GM12873 (cell line): ENCODE measurements around the gene ZNF423.

Source experiments
- TF ChIP-seq, protein P1 (sequence below): IDR thresholded peaks from 2 replicates; pipeline ENCODE4 v1.5.1; 2012; ENCODE audit warnings: low read depth, mild to moderate bottlenecking, moderate library complexity, low read length, control low read depth; ENCODE audit not compliant: insufficient read depth; ENCODE audit errors: missing control alignments

The ZNF423 gene

DNA sequence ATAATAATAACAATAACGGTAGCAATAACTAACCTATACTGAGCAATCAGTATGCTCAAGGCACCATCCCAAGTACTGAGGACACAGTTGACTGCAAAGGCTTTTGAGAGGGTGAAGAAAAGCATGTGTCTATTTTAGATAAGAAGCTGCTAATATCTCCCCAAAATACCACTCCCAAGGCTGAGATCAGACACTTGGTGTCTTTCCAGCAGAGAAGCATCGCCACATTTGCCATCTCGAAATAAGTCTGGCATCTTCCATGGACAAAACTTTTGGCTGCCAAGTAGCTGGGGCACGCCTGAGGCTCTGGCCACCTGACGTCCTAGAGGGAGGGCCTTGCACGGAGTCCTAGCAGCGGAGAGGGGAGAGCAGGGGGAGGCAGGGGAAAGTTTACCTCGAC is 39.0 kb downstream of the ZNF423 start:
- TF ChIP-seq, protein P1, sequence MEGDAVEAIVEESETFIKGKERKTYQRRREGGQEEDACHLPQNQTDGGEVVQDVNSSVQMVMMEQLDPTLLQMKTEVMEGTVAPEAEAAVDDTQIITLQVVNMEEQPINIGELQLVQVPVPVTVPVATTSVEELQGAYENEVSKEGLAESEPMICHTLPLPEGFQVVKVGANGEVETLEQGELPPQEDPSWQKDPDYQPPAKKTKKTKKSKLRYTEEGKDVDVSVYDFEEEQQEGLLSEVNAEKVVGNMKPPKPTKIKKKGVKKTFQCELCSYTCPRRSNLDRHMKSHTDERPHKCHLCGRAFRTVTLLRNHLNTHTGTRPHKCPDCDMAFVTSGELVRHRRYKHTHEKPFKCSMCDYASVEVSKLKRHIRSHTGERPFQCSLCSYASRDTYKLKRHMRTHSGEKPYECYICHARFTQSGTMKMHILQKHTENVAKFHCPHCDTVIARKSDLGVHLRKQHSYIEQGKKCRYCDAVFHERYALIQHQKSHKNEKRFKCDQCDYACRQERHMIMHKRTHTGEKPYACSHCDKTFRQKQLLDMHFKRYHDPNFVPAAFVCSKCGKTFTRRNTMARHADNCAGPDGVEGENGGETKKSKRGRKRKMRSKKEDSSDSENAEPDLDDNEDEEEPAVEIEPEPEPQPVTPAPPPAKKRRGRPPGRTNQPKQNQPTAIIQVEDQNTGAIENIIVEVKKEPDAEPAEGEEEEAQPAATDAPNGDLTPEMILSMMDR, result no peak

DNA sequence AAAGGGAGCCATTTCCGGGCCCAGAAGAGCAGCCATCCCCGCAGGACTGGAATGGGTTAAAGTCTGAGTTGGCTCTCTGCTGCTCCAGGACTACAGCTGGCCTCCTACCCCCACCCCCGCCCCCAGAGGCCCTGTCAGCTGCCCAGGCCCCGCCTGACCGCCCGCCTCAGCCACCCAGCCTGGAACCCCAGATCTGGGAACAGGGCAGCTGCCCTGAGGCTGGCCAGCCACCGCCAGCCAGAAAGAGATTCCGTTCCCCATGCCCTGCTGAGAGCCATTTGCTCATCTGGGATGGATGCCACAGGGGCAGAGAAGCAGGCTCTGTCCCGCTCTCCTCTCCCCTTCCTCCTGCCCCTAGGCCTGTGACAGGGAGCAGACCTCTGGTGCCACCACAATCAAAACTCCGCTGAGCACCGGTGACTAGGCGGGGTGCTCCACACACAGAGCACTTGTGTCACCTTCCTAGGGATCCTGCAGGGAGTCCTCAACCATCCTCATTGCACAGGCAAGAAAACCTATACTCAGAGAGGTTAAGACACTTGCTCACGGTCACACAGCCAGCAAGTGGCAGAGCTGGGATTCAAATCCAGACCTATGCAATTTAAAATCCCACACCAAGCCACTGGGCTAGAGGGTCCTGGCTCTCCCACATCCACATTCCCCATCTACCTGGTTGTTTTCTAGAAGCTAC is 44.1 kb downstream of the ZNF423 start:
- TF ChIP-seq, protein P1, result no peak

DNA sequence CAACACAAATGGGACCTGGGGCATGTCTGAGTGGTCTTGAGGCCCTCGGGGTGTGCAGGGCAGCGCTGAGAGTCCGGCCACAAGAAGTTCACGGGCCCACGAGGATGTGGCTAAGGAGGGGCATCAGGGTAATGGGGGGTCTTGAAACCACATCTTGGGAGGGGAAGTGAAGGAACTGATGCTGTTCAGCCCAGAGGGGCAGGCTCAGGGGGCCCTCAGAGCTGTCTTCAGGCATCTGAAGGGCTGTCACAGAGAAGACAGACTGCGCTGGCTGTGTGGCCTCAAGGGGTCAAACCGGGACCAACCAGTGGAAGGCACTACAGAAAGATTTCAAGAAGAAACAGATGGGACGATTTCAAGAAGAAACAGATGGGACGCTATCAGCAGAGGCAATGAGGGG is 45.1 kb downstream of the ZNF423 start:
- TF ChIP-seq, protein P1, result no peak

DNA sequence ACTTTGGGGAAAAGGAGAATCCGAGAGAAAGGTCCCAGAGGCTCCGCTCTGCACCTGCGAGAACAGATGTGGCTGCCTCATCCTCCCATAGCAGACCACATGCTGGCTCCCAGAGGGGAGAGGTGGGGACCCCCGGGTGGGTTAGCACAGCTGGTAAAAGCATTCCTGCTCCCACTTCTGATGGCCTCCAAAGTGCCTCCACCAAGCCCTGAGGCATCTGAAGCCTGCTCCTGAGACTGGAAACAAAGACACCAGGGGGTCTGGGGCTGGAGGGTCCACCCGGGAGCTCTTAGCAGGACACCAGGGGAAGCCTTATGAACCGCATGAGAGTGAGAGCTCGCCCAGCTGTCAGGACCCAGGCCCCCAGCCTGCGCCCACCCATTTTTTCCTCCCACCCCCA is 46.4 kb downstream of the ZNF423 start:
- TF ChIP-seq, protein P1, result no peak

DNA sequence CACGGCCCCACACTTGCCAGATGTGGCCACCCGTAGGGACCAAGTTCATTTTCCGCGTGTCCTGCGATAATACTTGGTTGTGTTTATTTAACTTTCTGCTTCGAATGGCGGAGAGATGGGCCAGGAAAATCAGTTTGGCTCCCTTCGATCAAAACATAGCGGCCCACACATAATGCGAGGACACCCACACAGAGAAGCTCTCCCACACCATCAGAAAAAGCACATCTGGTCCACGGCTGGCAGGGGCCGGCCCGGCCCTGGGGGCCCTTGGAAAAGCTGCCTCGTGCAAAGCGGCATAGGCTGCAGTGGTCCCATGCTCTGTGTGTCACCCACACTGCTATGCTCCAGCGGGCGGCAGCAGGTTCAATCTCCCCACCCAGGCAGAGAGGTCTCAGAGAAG is 46.9 kb downstream of the ZNF423 start:
- TF ChIP-seq, protein P1, result no peak

DNA sequence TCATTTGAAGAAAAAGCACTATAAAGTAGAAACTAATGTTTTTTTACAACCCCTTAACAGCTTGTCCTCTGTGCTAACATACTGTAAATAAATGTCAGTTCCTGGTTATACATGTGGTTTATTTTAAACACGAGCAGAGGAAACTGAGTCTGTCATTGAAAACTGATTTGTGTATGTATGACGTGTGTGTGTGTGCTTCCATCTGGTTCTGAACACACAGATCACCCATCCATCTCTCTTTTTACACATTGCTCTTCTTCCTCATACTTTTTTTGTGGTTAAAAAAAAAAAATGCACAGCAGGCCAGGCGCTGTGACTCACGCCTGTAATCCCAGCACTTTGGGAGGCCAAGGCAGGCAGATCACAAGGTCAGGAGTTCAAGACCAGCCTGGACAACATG is 49.5 kb downstream of the ZNF423 start:
- TF ChIP-seq, protein P1, result no peak

DNA sequence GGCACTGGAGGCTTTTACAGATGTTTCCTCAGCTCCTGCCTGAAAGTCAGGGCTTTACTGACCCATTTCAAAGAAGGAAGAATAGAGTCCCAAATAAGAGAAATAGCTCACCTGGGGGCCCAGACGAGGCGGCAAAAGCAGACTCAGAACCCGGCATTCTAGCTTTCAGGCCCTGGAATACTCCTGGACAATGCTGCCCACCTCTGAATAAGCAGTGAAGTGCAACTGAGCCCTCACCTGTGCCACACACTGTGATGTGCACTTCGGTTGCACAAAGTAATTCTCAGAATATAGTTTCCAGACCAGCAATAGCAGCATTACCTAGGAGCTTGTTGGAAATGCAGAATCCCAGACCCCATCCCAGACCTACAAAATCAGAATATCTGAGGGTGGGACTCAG is 54.6 kb downstream of the ZNF423 start:
- TF ChIP-seq, protein P1, result no peak
